ENCODE results near the gene DMAC2. TPM values are rescaled to one million over a fixed set of nuclear protein-coding genes. Genes with fewer than 3 reads are reported as not detected.

Gene DMAC2
- total and polyA plus RNA-seq, 2 donors (not counting 3 experiments of a cell fraction or from before 2014, with no cell fraction given): 65.4 to 137 TPM

DNA sequence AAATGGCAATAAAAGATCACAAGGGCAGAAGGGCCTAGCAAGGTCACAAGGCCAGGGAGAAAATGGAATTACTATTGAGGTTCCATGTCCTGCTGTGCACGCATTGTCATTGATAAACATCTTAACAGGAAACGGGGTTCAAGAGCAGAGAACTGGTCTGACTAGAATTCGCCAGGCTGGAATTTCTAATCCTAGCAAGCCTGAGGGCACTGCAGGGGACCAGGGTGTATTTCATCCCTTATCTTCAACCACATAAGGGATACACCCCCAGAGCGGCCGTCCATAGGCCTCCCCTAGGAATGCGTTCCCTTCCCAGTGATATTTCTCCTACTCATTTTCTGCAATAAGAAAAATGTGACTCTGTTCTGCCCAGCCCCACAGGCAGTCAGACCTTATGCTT, 22.8 kb upstream of the DMAC2 start:
- peaks cover 10% of the 10 kb centered on the region for H3K4me1 ChIP-seq (ENCODE audit: control insufficient read depth, extremely low read depth, insufficient read depth, low read length)
- POLR2A ChIA-PET: no interaction called here
- dilution Hi-C loops (cut with MboI; ENCODE audit: extremely low pct_ligation_motif_present, low sequenced_read_pairs): no loop called here
- DNase-seq (ENCODE audit: low read depth, low spot score): no peak
- TF ChIP-seq MYC (IDR thresholded peaks at IDR 0.05; ENCODE audit: low read depth, low read length) (no peak), POLR2AphosphoS5 (IDR thresholded peaks at IDR 0.05; ENCODE audit: insufficient read depth, low read depth, low read length) (no peak), EZH2 (IDR thresholded peaks at IDR 0.05; ENCODE audit: borderline replicate concordance, low read depth, low read length, severe bottlenecking) (no peak), POLR2A (IDR thresholded peaks at IDR 0.05; ENCODE audit: low read depth, low read length) (no peak), JUN (IDR thresholded peaks at IDR 0.05; ENCODE audit: borderline replicate concordance, insufficient read depth, insufficient read length, low read depth) (no peak), FOS (IDR thresholded peaks at IDR 0.05; ENCODE audit: borderline replicate concordance, insufficient read depth, low read length) (no peak), GATA2 (IDR thresholded peaks at IDR 0.05; ENCODE audit: insufficient read depth, insufficient read length, low read depth, low read length) (no peak)
- TF ChIP-seq, protein P1, sequence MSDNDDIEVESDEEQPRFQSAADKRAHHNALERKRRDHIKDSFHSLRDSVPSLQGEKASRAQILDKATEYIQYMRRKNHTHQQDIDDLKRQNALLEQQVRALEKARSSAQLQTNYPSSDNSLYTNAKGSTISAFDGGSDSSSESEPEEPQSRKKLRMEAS (IDR thresholded peaks at IDR 0.05; ENCODE audit: insufficient read depth, insufficient read length): no peak
- TF ChIP-seq, protein P2, sequence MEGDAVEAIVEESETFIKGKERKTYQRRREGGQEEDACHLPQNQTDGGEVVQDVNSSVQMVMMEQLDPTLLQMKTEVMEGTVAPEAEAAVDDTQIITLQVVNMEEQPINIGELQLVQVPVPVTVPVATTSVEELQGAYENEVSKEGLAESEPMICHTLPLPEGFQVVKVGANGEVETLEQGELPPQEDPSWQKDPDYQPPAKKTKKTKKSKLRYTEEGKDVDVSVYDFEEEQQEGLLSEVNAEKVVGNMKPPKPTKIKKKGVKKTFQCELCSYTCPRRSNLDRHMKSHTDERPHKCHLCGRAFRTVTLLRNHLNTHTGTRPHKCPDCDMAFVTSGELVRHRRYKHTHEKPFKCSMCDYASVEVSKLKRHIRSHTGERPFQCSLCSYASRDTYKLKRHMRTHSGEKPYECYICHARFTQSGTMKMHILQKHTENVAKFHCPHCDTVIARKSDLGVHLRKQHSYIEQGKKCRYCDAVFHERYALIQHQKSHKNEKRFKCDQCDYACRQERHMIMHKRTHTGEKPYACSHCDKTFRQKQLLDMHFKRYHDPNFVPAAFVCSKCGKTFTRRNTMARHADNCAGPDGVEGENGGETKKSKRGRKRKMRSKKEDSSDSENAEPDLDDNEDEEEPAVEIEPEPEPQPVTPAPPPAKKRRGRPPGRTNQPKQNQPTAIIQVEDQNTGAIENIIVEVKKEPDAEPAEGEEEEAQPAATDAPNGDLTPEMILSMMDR (IDR thresholded peaks at IDR 0.05; ENCODE audit: extremely low read depth in 1 of 2, insufficient read depth in 1 of 2, low read depth in 1 of 2, low read length in 2 of 2): no peak
- H3K27me3 ChIP-seq (ENCODE audit: control insufficient read depth in 2 of 2, insufficient read depth in 2 of 2, low read length in 2 of 2): no peaks in the 10 kb centered on the region
- no peak overlapping the region for H3K9ac ChIP-seq (replicated peaks; ENCODE audit: extremely low read depth, insufficient read depth, low read length)
- no peak for FAIRE-seq
- CTCF ChIA-PET: no interaction called here
- H3K9me1 ChIP-seq (replicated peaks; ENCODE audit: control insufficient read depth, extremely low read depth, insufficient read depth, low read length): no peaks in the 10 kb centered on the region
- H3K9me3 ChIP-seq (replicated peaks; ENCODE audit: control insufficient read depth, insufficient read depth, low read length): no peaks in the 10 kb centered on the region
- no TSS peak for BruUV-seq (replicated peaks)
- intact Hi-C loops (cut with micrococcal nuclease): no loop called here
- H3K4me3 ChIP-seq (replicated peaks in 1 of 3; ENCODE audit: insufficient read depth in 1 of 3, low read depth in 1 of 3, low read length in 3 of 3): no peak overlapping the region
- no peak overlapping the region for H3K27ac ChIP-seq (ENCODE audit: insufficient read depth, low read depth, low read length)
- no peak overlapping the region for H2AFZ ChIP-seq (ENCODE audit: low read depth, low read length)
- peaks cover 11% of the 10 kb centered on the region for H3K79me2 ChIP-seq (ENCODE audit: control insufficient read depth, insufficient read depth, low read length)
- no peaks in the 10 kb centered on the region for H3K36me3 ChIP-seq (ENCODE audit: control insufficient read depth in 2 of 2, extremely low read depth in 1 of 2, insufficient read depth in 2 of 2, low read length in 2 of 2)
- H4K20me1 ChIP-seq (replicated peaks; ENCODE audit: control insufficient read depth, extremely low read depth, insufficient read depth, low read length): no peaks in the 10 kb centered on the region
- no peak overlapping the region for H3K4me2 ChIP-seq (ENCODE audit: insufficient read depth, low read length)

All from endothelial cell of umbilical vein (primary cell).